H1 (cell line): ENCODE data around the gene PRAMEF12. TPM values are rescaled to one million over a fixed set of nuclear protein-coding genes. Genes with fewer than 3 reads are reported as not detected.

Source experiments
- CTCF ChIA-PET: fragments of 300-600 bp; sonication (Branson Sonifier 250); formaldehyde crosslinking; loops from one replicate; lab custom pipeline; 2021; ENCODE audit not compliant: partially characterized antibody; lab: Charles Lee
- POLR2A ChIA-PET: fragments of 300-600 bp; sonication (Branson Sonifier 250); formaldehyde crosslinking; loops from one replicate; lab custom pipeline; 2021; ENCODE audit warnings: inconsistent platforms; ENCODE audit not compliant: partially characterized antibody; lab: Charles Lee
- DNase-seq, 2 experiments: peaks; one replicate each; pipeline versions ENCODE4 v3.0.0 to v3.0.0-alpha.2; 2010 to 2022; ENCODE audit warnings: low spot score in 2 of 2, low read depth in 1 of 2, mixed read lengths in 1 of 2
- FAIRE-seq: peaks from 2 replicates; lab custom pipeline; 2011; peaks lifted over from hg19 to GRCh38; lab: Jason Lieb, UNC
- H2AFZ ChIP-seq: 2 replicates; pipeline ENCODE4 v1.8.1; 2012; ENCODE audit warnings: low read length, inconsistent platforms
- H2AK5ac ChIP-seq: 2 replicates; pipeline ENCODE4 v1.6.1; 2013; ENCODE audit warnings: low read depth, low read length
- H2BK120ac ChIP-seq: replicated peaks from 2 replicates; pipeline ENCODE3; 2013; ENCODE audit warnings: low read depth, low read length, inconsistent platforms
- H2BK12ac ChIP-seq: 2 replicates; pipeline ENCODE4 v1.6.1; 2013; ENCODE audit warnings: low read depth, low read length
- H2BK15ac ChIP-seq: 2 replicates; pipeline ENCODE4 v1.6.1; 2013; ENCODE audit warnings: low read length
- H2BK20ac ChIP-seq: 2 replicates; pipeline ENCODE4 v1.6.1; 2013; ENCODE audit warnings: low read length
- H2BK5ac ChIP-seq: 2 replicates; pipeline ENCODE4 v1.6.1; 2013; ENCODE audit warnings: low read depth, low read length
- H3K14ac ChIP-seq: 2 replicates; pipeline ENCODE4 v1.6.1; 2013; ENCODE audit warnings: inconsistent platforms; ENCODE audit not compliant: insufficient read length
- H3K18ac ChIP-seq: 2 replicates; pipeline ENCODE4 v1.6.1; 2013; ENCODE audit warnings: low read length; ENCODE audit errors: extremely low read depth
- H3K23ac ChIP-seq: 2 replicates; pipeline ENCODE4 v1.6.1; 2013; ENCODE audit warnings: inconsistent platforms; ENCODE audit not compliant: insufficient read length
- H3K23me2 ChIP-seq: 2 replicates; pipeline ENCODE4 v1.6.1; 2013; ENCODE audit warnings: low read depth, low read length
- H3K27ac ChIP-seq: 2 replicates; pipeline ENCODE4 v1.6.1; 2011; ENCODE audit warnings: low read depth, low read length, inconsistent platforms
- H3K27me3 ChIP-seq, 4 experiments: replicated peaks in 1 of 4; 1 replicate in 1 of 4; 2 replicates in 3 of 4; pipeline versions ENCODE4 v1.6.1 to v1.8.1; 2011 to 2013; ENCODE audit warnings: low read length in 3 of 4, mild to moderate bottlenecking in 3 of 4, inconsistent platforms in 2 of 4, mixed read lengths in 2 of 4, moderate library complexity in 1 of 4; ENCODE audit not compliant: control insufficient read depth in 3 of 4, insufficient read depth in 3 of 4; ENCODE audit errors: extremely low read depth in 1 of 4
- H3K36me3 ChIP-seq, 4 experiments: 2 replicates each; pipeline versions ENCODE4 v1.6.1 to v1.8.1; 2011 to 2013; ENCODE audit warnings: mild to moderate bottlenecking in 4 of 4, low read length in 3 of 4, moderate library complexity in 2 of 4, control low read depth in 1 of 4, inconsistent platforms in 1 of 4; ENCODE audit not compliant: insufficient read depth in 4 of 4, control insufficient read depth in 2 of 4
- H3K4ac ChIP-seq: replicated peaks from 2 replicates; pipeline ENCODE3; 2013; ENCODE audit warnings: low read length, low read depth, mixed read lengths, inconsistent platforms; ENCODE audit not compliant: insufficient read length
- H3K4me1 ChIP-seq, 4 experiments: replicated peaks in 1 of 4; 1 replicate in 1 of 4; 2 replicates in 3 of 4; pipeline versions ENCODE4 v1.6.1 to v1.8.1; 2011 to 2013; ENCODE audit warnings: low read length in 3 of 4, inconsistent platforms in 2 of 4, mixed read lengths in 1 of 4; ENCODE audit not compliant: insufficient read depth in 4 of 4, control insufficient read depth in 3 of 4
- H3K4me2 ChIP-seq, 2 experiments: 2 replicates each; pipeline versions ENCODE4 v1.6.1 to v1.8.1; 2011 to 2013; ENCODE audit warnings: low read depth in 2 of 2, low read length in 2 of 2, control low read depth in 1 of 2, inconsistent platforms in 1 of 2, mild to moderate bottlenecking in 1 of 2; ENCODE audit not compliant: insufficient read depth in 1 of 2
- H3K4me3 ChIP-seq, 4 experiments: fragments of 200-600, 300-600 bp in 1 of 4; sonication (generic), shearing (Covaris generic), sonication (Bioruptor Twin) in 1 of 4; 2 replicates each; pipeline versions ENCODE4 v1.5.1 to v1.8.1; 2011 to 2016; ENCODE audit warnings: low read length in 4 of 4, low read depth in 3 of 4, control low read depth in 2 of 4, inconsistent platforms in 2 of 4, mild to moderate bottlenecking in 2 of 4, mixed read lengths in 1 of 4, moderate library complexity in 1 of 4; ENCODE audit not compliant: insufficient read depth in 2 of 4; ENCODE audit errors: extremely low read depth in 1 of 4
- H3K56ac ChIP-seq: replicated peaks from 2 replicates; pipeline ENCODE3; 2013; ENCODE audit warnings: low read depth, mild to moderate bottlenecking, mixed read lengths, low read length, inconsistent platforms; ENCODE audit not compliant: insufficient read length
- H3K79me1 ChIP-seq: 2 replicates; pipeline ENCODE4 v1.6.1; 2013; ENCODE audit warnings: low read depth, low read length, control low read depth
- H3K79me2 ChIP-seq, 2 experiments: 2 replicates each; pipeline versions ENCODE4 v1.6.1 to v1.8.1; 2012 to 2013; ENCODE audit warnings: low read length in 2 of 2, mild to moderate bottlenecking in 2 of 2, inconsistent platforms in 1 of 2; ENCODE audit not compliant: insufficient read depth in 2 of 2, control insufficient read depth in 1 of 2
- H3K9ac ChIP-seq, 4 experiments: replicated peaks in 1 of 4; 1 replicate in 1 of 4; 2 replicates in 3 of 4; pipeline versions ENCODE4 v1.6.1 to v1.8.1; 2011 to 2013; ENCODE audit warnings: low read depth in 3 of 4, low read length in 3 of 4, control low read depth in 2 of 4, mild to moderate bottlenecking in 2 of 4, moderate library complexity in 2 of 4, inconsistent platforms in 1 of 4; ENCODE audit errors: extremely low read depth in 1 of 4
- H3K9me3 ChIP-seq, 2 experiments: 2 replicates each; pipeline versions ENCODE4 v1.6.1 to v1.8.1; 2012 to 2013; ENCODE audit warnings: mild to moderate bottlenecking in 2 of 2, moderate library complexity in 2 of 2, control low read depth in 1 of 2, inconsistent platforms in 1 of 2, low read depth in 1 of 2, low read length in 1 of 2, mixed read lengths in 1 of 2; ENCODE audit not compliant: insufficient read depth in 2 of 2
- H4K20me1 ChIP-seq, 2 experiments: replicated peaks in 1 of 2; 2 replicates each; pipeline versions ENCODE3 to v1.8.1; 2011 to 2013; ENCODE audit warnings: inconsistent platforms in 2 of 2, low read length in 2 of 2, mild to moderate bottlenecking in 1 of 2; ENCODE audit not compliant: insufficient read depth in 2 of 2, control insufficient read depth in 1 of 2
- H4K5ac ChIP-seq: 2 replicates; pipeline ENCODE4 v1.6.1; 2013; ENCODE audit warnings: low read length, low read depth, mixed read lengths, inconsistent platforms; ENCODE audit not compliant: insufficient read length
- H4K8ac ChIP-seq: 2 replicates; pipeline ENCODE4 v1.8.0; 2013; ENCODE audit warnings: mild to moderate bottlenecking, moderate library complexity, low read length, inconsistent platforms; ENCODE audit not compliant: insufficient read depth; ENCODE audit errors: extremely low read depth
- H4K91ac ChIP-seq: replicated peaks from 2 replicates; pipeline ENCODE3; 2013; ENCODE audit warnings: low read length, mixed read lengths, inconsistent platforms; ENCODE audit not compliant: insufficient read length
- CBX8 ChIP-seq: fragments of 300-800, 300-1000 bp; sonication (generic); IDR thresholded peaks from 2 replicates; pipeline ENCODE4 v1.7.1; 2016; ENCODE audit warnings: low read depth, low read length, borderline replicate concordance
- CTCF ChIP-seq, 3 experiments: IDR thresholded peaks; 1 replicate in 2 of 3; 2 replicates in 1 of 3; pipeline versions ENCODE4 v1.5.1 to v1.6.1; 2011; ENCODE audit warnings: low read length in 3 of 3, mild to moderate bottlenecking in 3 of 3, inconsistent platforms in 2 of 3, low read depth in 1 of 3, moderate library complexity in 1 of 3; ENCODE audit not compliant: insufficient read depth in 1 of 3; ENCODE audit errors: control extremely low read depth in 1 of 3
- KDM1A ChIP-seq: fragments of 200-600, 300-600 bp; sonication (generic); IDR thresholded peaks from 2 replicates; pipeline ENCODE4 v1.7.1; 2016; ENCODE audit warnings: mild to moderate bottlenecking, low read length, borderline replicate concordance
- POLR2AphosphoS5 ChIP-seq: IDR thresholded peaks from 2 replicates; pipeline ENCODE4 v1.6.1; 2011; ENCODE audit warnings: low read depth, low read length
- RNF2 ChIP-seq: fragments of 200-900, 300-1000 bp; sonication (generic); IDR thresholded peaks from 2 replicates; pipeline ENCODE4 v1.7.1; 2016; ENCODE audit warnings: borderline replicate concordance, low read depth, mild to moderate bottlenecking, antibody characterized with exemption, low read length; ENCODE audit not compliant: poor library complexity, severe bottlenecking; ENCODE audit errors: missing control alignments
- RXRA ChIP-seq: IDR thresholded peaks from 2 replicates; pipeline ENCODE4 v1.6.1; 2011; ENCODE audit warnings: low read depth, mild to moderate bottlenecking, low read length, moderate library complexity; ENCODE audit not compliant: insufficient read depth
- SIX5 ChIP-seq: IDR thresholded peaks from 2 replicates; pipeline ENCODE4 v1.6.1; 2011; ENCODE audit warnings: mild to moderate bottlenecking, low read depth, low read length
- TEAD4 ChIP-seq: IDR thresholded peaks from 2 replicates; pipeline ENCODE4 v1.6.1; 2012; ENCODE audit warnings: low read depth, low read length, inconsistent platforms, mixed read lengths
- WGBS, 2 experiments: shearing (Covaris generic) in 1 of 2; methylation state at CpG; one replicate each; pipeline versions ENCODE4 v1.1.6 to v1.1.7; 2013 to 2015; ENCODE audit warnings: low lambda C conversion rate in 2 of 2, mixed read lengths in 2 of 2, inconsistent platforms in 1 of 2, low coverage in 1 of 2, missing lambda C conversion rate in 1 of 2; ENCODE audit not compliant: insufficient replicate concordance in 2 of 2, insufficient coverage in 1 of 2, insufficient read length in 1 of 2; ENCODE audit errors: extremely low coverage in 1 of 2, missing lambda C conversion rate in 1 of 2; 5-methylcytosine and 5-hydroxymethylcytosine counted together
- polyA plus RNA-seq, 7 experiments: library from polyadenylated mRNA; depleted of rRNA in 3 of 7; stranded (reverse) in 5 of 7; unstranded in 2 of 7; fragments of >200 nt in 5 of 7; fragments of 200-250 nt in 2 of 7; gene quantifications; 1 replicate in 5 of 7; 2 replicates in 1 of 7; 4 replicates in 1 of 7; pipeline versions ENCODE4 v1.2.1 to v1.2.3, GENCODE V29; 2011 to 2013; ENCODE audit warnings: missing spikeins in 2 of 7, mixed read lengths in 2 of 7
- total RNA-seq: library from RNA; stranded (reverse); fragmentation: NEBNext Ultra II Directional; extraction: Animal tissue kit (Norgen Biotek cat#: 25700); gene quantifications from 2 replicates; pipeline ENCODE4 v1.2.1, GENCODE V29; 2021

PRAMEF12 gene
- total and polyA plus RNA-seq, 2 of the 8 experiments (the other 6 are each of a cell fraction or from before 2014, with no cell fraction given) = not detected

DNA sequence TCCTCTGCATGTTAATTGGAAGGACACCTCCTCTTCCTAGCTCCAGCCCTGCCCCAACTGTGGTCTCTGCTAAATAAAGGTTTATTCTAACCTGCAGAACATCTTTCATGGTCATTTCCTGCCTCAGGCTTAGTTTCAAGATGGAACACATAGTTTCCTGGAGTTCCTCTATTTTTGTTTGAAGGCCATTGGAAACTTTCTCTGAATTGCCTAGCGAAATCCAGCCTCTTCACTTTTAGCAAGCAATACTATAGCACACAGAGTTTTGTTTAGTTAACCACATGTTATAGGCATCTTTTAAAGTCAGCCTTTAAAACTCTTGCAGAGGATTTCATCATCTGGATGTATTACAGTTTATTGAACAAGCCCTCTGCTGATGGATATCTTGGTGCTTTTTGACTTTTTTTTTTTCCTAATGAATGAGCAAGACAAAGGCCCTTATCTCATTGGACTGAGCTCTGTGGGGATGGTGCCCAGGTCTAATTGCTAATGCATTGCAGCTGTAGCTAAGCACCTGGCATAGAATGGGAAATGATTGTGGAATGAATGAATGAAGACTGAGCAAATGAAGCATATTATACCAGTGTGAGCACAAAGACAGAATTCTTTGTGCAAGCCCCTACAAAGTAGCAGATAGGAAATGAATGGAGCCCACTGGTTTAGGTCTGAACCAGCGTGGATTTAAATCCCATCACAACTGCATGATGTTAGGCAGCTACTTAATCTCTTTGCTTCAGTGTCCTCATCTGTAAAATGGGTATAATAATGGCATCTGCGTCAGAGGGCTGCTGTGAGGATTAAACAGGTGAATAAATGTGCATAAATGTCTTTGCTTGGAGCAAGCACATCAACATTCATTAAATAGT is 28.2 kb upstream of the PRAMEF12 start:
- Histone ChIP-seq H3K36me3 (no peaks in the 10 kb centered on the region), H3K23me2 (no peaks in the 10 kb centered on the region), H3K9ac (peak overlapping the region in 1 of 4 experiments; percentile 8; a peak in 3 of 7 replicates), H3K14ac (no peak overlapping the region), H3K27ac (no peak overlapping the region), H4K20me1 (no peaks in the 10 kb centered on the region), H2BK20ac (no peak overlapping the region; the same call in 1 of the 2 replicates), H4K5ac (no peak overlapping the region), H3K27me3 (no peaks in the 10 kb centered on the region; a peak in 1 of 7 replicates), H3K4me1 (no peaks in the 10 kb centered on the region; a peak in 1 of 7 replicates), H3K18ac (no peak overlapping the region), H2BK120ac (no peak overlapping the region), H3K23ac (no peak overlapping the region), H3K79me1 (no peaks in the 10 kb centered on the region), H2BK5ac (no peak overlapping the region), H3K4me2 (no peak overlapping the region), H4K8ac (no peak overlapping the region), H3K9me3 (no peaks in the 10 kb centered on the region), H2AK5ac (no peak overlapping the region), H4K91ac (no peak overlapping the region), H2BK15ac (no peak overlapping the region), H3K56ac (no peak overlapping the region), H3K4ac (no peak overlapping the region), H2BK12ac (no peak overlapping the region), H2AFZ (no peak overlapping the region), H3K4me3 (no peak overlapping the region), H3K79me2 (no peaks in the 10 kb centered on the region)
- no peak for FAIRE-seq
- no peak for DNase-seq
- ChIA-PET POLR2A (interaction anchor here (0.8 kb wide), 1 partner anchor 23 kb away, joined by 3 read pairs; no protein-coding TSS in a partner anchor), CTCF (interaction anchor here (0.7 to 1.7 kb wide), 5 partner anchors 11 to 30 kb away, joined by 3 to 4 read pairs (median 3); no protein-coding TSS in a partner anchor)
- no peak for TF ChIP-seq CBX8
- TF ChIP-seq CTCF (IDR thresholded peaks at IDR 0.05; ENCODE audit: control extremely low read depth in 1 of 3, insufficient read depth in 1 of 3, low read depth in 1 of 3, low read length in 3 of 3) = no peak
- no peak for TF ChIP-seq POLR2AphosphoS5
- no peak for TF ChIP-seq SIX5
- TF ChIP-seq RXRA = no peak
- TF ChIP-seq KDM1A = 0 out of 2 replicates have a peak, but pooled peaks have one; percentile 52
- TF ChIP-seq RNF2 = no peak
- no peak for TF ChIP-seq TEAD4
- 84% methylated on average over 3 of the region's 3 CpGs; no CpG with 5 or more reads in 1 of the 2 experiments for WGBS, 2 experiments
